ENCODE measurements around the gene USP37.

DNA sequence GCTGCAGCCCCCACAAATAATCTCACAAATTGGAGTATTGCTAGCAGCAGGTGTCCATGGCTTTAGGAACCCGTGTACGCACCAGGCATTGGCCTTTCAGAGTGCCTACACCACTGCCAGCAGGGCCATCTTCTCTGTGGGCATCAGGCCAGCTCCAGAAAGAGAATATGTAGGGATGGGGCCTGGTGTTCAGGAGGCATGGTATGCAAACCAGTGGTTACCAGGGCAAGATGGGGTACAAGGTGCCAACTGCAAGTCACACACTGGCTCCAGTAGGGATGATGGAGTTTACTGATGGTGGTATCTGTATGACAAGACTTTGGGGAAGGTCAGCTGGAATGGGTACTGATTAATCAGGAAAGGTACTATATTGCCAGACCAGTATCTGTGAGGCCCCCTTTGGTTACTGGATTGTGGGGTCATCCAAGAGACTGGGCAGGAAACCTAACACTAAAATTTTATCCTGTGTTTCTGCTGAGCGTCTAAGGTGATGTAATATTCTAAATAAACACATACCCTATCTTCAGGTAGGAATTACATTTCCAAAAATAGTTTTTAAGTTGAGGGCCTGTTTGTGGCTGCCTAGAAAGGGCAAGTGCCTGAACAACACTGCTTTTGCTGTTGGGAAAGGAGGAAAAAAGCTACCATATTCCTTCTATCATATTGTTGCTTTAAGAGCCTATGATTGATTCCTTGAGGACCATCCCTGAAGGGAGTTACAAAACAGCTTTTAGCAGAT lies 9.5 kb upstream of the USP37 start:
- TF ChIP-seq, protein P1, sequence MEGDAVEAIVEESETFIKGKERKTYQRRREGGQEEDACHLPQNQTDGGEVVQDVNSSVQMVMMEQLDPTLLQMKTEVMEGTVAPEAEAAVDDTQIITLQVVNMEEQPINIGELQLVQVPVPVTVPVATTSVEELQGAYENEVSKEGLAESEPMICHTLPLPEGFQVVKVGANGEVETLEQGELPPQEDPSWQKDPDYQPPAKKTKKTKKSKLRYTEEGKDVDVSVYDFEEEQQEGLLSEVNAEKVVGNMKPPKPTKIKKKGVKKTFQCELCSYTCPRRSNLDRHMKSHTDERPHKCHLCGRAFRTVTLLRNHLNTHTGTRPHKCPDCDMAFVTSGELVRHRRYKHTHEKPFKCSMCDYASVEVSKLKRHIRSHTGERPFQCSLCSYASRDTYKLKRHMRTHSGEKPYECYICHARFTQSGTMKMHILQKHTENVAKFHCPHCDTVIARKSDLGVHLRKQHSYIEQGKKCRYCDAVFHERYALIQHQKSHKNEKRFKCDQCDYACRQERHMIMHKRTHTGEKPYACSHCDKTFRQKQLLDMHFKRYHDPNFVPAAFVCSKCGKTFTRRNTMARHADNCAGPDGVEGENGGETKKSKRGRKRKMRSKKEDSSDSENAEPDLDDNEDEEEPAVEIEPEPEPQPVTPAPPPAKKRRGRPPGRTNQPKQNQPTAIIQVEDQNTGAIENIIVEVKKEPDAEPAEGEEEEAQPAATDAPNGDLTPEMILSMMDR (IDR thresholded peaks at IDR 0.05): no peak
- TF ChIP-seq POLR2A (IDR thresholded peaks at IDR 0.05) (no peak), POLR2AphosphoS5 (IDR thresholded peaks at IDR 0.05; ENCODE audit: insufficient read depth in 1 of 2, low read depth in 1 of 2) (no peak)

Measured in vagina (tissue), 2 donors.